Measurements from ENCODE around the gene DCC. TPM values are rescaled to one million over a fixed set of nuclear protein-coding genes. Genes with fewer than 3 reads are reported as not detected.

Gene DCC
- total and polyA plus RNA-seq, 7 experiments from 2014 or later: not detected

DNA sequence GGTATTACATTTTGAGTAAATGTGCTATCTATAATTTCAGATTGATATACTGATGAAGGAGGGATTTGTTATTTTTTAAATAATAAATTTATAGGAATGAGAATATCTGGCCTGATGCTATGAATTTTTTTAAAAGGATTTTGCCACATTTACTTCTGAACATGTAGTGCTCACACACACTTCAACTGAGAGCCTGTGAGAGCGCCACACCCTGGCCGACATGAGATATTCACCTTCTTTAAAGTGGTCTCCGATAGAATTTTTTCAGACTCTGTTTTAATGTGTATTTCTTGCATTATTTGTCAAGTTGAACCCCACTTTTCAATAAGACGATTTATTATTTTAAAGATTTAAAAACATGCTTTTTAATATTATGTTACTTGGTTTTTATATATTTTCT, 813.3 kb downstream of the DCC start:
- H3K27me3 Mint-ChIP-seq: no peaks in the 10 kb centered on the region
- no peak overlapping the region for H3K4me3 Mint-ChIP-seq
- no peak overlapping the region for H3K27ac Mint-ChIP-seq
- ChIA-PET CTCF (no interaction called here), POLR2A (no interaction called here)
- peaks cover 0 to 7% (median 3%) of the 10 kb centered on the region in 11 donors for H3K9me3 Mint-ChIP-seq
- Histone ChIP-seq H3K4me1 (ENCODE audit: control insufficient read depth in 2 of 2, insufficient read depth in 2 of 2, low read length in 2 of 2) (no peaks in the 10 kb centered on the region), H3K36me3 (ENCODE audit: control insufficient read depth in 2 of 3, insufficient read depth in 3 of 3, low read length in 3 of 3) (no peaks in the 10 kb centered on the region), H3K9me3 (ENCODE audit: control insufficient read depth in 2 of 3, low read length in 3 of 3) (no peaks in the 10 kb centered on the region), H3K27ac (ENCODE audit: low read depth, low read length) (no peak overlapping the region), H3K27me3 (ENCODE audit: control insufficient read depth in 2 of 2, insufficient read depth in 2 of 2, low read length in 2 of 2) (no peaks in the 10 kb centered on the region), H3K4me3 (ENCODE audit: low read length) (no peak overlapping the region)
- intact Hi-C loops (cut with micrococcal nuclease): no loop called here
- ATAC-seq (no peak), DNase-seq (no peak)
- no peaks in the 10 kb centered on the region for H3K36me3 Mint-ChIP-seq
- no peaks in the 10 kb centered on the region for H3K4me1 Mint-ChIP-seq

DNA sequence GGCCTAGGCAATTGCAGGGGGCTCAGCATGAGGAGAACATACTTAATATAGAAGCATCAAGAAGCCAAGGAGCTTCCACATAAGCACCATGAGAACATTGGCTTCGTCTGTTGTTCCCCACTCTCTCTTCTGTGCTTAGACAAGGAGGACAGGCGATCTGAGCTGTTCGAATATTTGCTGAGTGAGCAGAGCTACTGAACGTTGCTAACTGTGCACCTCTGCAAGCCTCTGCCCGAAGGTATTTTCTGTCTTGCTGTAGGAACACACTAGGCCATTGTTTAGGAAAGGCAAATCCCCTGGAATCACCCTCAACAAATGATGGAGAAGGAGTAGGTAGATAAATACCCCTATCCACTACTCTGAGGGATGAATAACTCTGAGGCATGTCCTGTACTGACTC, 813.8 kb downstream of the DCC start:
- no peak for ATAC-seq
- CTCF ChIA-PET: no interaction called here

GRCh38 chr18:53165770-53166169, 825.8 kb downstream of the DCC start:
- ChIA-PET POLR2A (no interaction called here), CTCF (no interaction called here)
- H3K9me3 ChIP-seq (ENCODE audit: control insufficient read depth in 2 of 3, low read length in 3 of 3): no peaks in the 10 kb centered on the region
- H3K4me1 ChIP-seq (ENCODE audit: control insufficient read depth in 2 of 2, insufficient read depth in 2 of 2, low read length in 2 of 2): no peaks in the 10 kb centered on the region
- H3K4me3 ChIP-seq (ENCODE audit: low read length): no peak overlapping the region
- no peak for DNase-seq
- H3K36me3 Mint-ChIP-seq: peaks cover 0 to 4% (median 0%) of the 10 kb centered on the region in 5 donors
- no peaks in the 10 kb centered on the region for H3K27me3 ChIP-seq (ENCODE audit: control insufficient read depth in 2 of 2, insufficient read depth in 2 of 2, low read length in 2 of 2)
- no peaks in the 10 kb centered on the region for H3K36me3 ChIP-seq (ENCODE audit: control insufficient read depth in 2 of 3, insufficient read depth in 3 of 3, low read length in 3 of 3)
- H3K27me3 Mint-ChIP-seq: no peaks in the 10 kb centered on the region
- no peak overlapping the region for H3K4me3 Mint-ChIP-seq
- no peak for ATAC-seq
- intact Hi-C loops (cut with micrococcal nuclease): no loop called here
- no peaks in the 10 kb centered on the region for H3K4me1 Mint-ChIP-seq
- peaks cover 0 to 16% (median 4%) of the 10 kb centered on the region in 11 donors for H3K9me3 Mint-ChIP-seq
- no peak overlapping the region for H3K27ac Mint-ChIP-seq
- H3K27ac ChIP-seq (ENCODE audit: low read depth, low read length): no peak overlapping the region

More for the DNA sequence above, 813.8 kb downstream of the DCC start:
- Mint-ChIP-seq H3K27ac (no peak overlapping the region), H3K36me3 (no peaks in the 10 kb centered on the region), H3K4me3 (no peak overlapping the region), H3K4me1 (no peaks in the 10 kb centered on the region), H3K27me3 (no peaks in the 10 kb centered on the region), H3K9me3 (peaks cover 0 to 5% (median 0%) of the 10 kb centered on the region in 11 donors)
- no peak for DNase-seq
- no peak overlapping the region for H3K4me3 ChIP-seq (ENCODE audit: low read length)
- H3K4me1 ChIP-seq (ENCODE audit: control insufficient read depth in 2 of 2, insufficient read depth in 2 of 2, low read length in 2 of 2): no peaks in the 10 kb centered on the region
- intact Hi-C loops (cut with micrococcal nuclease): no loop called here
- H3K36me3 ChIP-seq (ENCODE audit: control insufficient read depth in 2 of 3, insufficient read depth in 3 of 3, low read length in 3 of 3): no peaks in the 10 kb centered on the region
- H3K9me3 ChIP-seq (ENCODE audit: control insufficient read depth in 2 of 3, low read length in 3 of 3): no peaks in the 10 kb centered on the region
- POLR2A ChIA-PET: no interaction called here
- no peaks in the 10 kb centered on the region for H3K27me3 ChIP-seq (ENCODE audit: control insufficient read depth in 2 of 2, insufficient read depth in 2 of 2, low read length in 2 of 2)
- H3K27ac ChIP-seq (ENCODE audit: low read depth, low read length): no peak overlapping the region

- H3K36me3 Mint-ChIP-seq: no peaks in the 10 kb centered on the region
- H3K9me3 ChIP-seq (ENCODE audit: control insufficient read depth in 2 of 3, low read length in 3 of 3): no peaks in the 10 kb centered on the region
Observed at GRCh38 chr18:53169346-53169745, 829.3 kb downstream of the DCC start.

GRCh38 chr18:53191634-53192033, 851.6 kb downstream of the DCC start:
- no peak for DNase-seq
- no peak overlapping the region for H3K4me3 ChIP-seq (ENCODE audit: low read length)
- Mint-ChIP-seq H3K9me3 (peaks cover 0 to 11% (median 1%) of the 10 kb centered on the region in 11 donors), H3K4me3 (no peak overlapping the region), H3K27me3 (no peaks in the 10 kb centered on the region), H3K4me1 (no peaks in the 10 kb centered on the region), H3K36me3 (no peaks in the 10 kb centered on the region), H3K27ac (no peak overlapping the region)
- no peak overlapping the region for H3K27ac ChIP-seq (ENCODE audit: low read depth, low read length)
- H3K9me3 ChIP-seq (ENCODE audit: control insufficient read depth in 2 of 3, low read length in 3 of 3): no peaks in the 10 kb centered on the region
- no peaks in the 10 kb centered on the region for H3K36me3 ChIP-seq (ENCODE audit: control insufficient read depth in 2 of 3, insufficient read depth in 3 of 3, low read length in 3 of 3)
- intact Hi-C loops (cut with micrococcal nuclease): no loop called here
- ChIA-PET CTCF (no interaction called here), POLR2A (no interaction called here)
- H3K27me3 ChIP-seq (ENCODE audit: control insufficient read depth in 2 of 2, insufficient read depth in 2 of 2, low read length in 2 of 2): no peaks in the 10 kb centered on the region
- ATAC-seq: no peak
- H3K4me1 ChIP-seq (ENCODE audit: control insufficient read depth in 2 of 2, insufficient read depth in 2 of 2, low read length in 2 of 2): no peaks in the 10 kb centered on the region

More at GRCh38 chr18:53169346-53169745, 829.3 kb downstream of the DCC start:
- H3K27ac Mint-ChIP-seq: no peak overlapping the region
- intact Hi-C loops (cut with micrococcal nuclease): no loop called here
- no peak overlapping the region for H3K4me3 Mint-ChIP-seq
- ATAC-seq: no peak
- no peaks in the 10 kb centered on the region for H3K4me1 Mint-ChIP-seq
- no peak for DNase-seq
- ChIA-PET CTCF (no interaction called here), POLR2A (no interaction called here)
- Histone ChIP-seq H3K27ac (ENCODE audit: low read depth, low read length) (no peak overlapping the region), H3K27me3 (ENCODE audit: control insufficient read depth in 2 of 2, insufficient read depth in 2 of 2, low read length in 2 of 2) (no peaks in the 10 kb centered on the region), H3K4me3 (ENCODE audit: low read length) (no peak overlapping the region), H3K4me1 (ENCODE audit: control insufficient read depth in 2 of 2, insufficient read depth in 2 of 2, low read length in 2 of 2) (no peaks in the 10 kb centered on the region), H3K36me3 (ENCODE audit: control insufficient read depth in 2 of 3, insufficient read depth in 3 of 3, low read length in 3 of 3) (no peaks in the 10 kb centered on the region)
- H3K9me3 Mint-ChIP-seq: peaks cover 0 to 8% (median 4%) of the 10 kb centered on the region in 11 donors
- no peaks in the 10 kb centered on the region for H3K27me3 Mint-ChIP-seq

- no peaks in the 10 kb centered on the region for H3K36me3 ChIP-seq (ENCODE audit: control insufficient read depth in 2 of 3, insufficient read depth in 3 of 3, low read length in 3 of 3)
- no peak overlapping the region for H3K4me3 ChIP-seq (ENCODE audit: low read length)
- ChIA-PET POLR2A (no interaction called here), CTCF (no interaction called here)
- Mint-ChIP-seq H3K4me3 (no peak overlapping the region), H3K27me3 (no peaks in the 10 kb centered on the region), H3K27ac (no peak overlapping the region), H3K9me3 (peaks cover 0 to 10% (median 0%) of the 10 kb centered on the region in 11 donors), H3K36me3 (no peaks in the 10 kb centered on the region), H3K4me1 (no peaks in the 10 kb centered on the region)
- no peak for ATAC-seq
- no peaks in the 10 kb centered on the region for H3K4me1 ChIP-seq (ENCODE audit: control insufficient read depth in 2 of 2, insufficient read depth in 2 of 2, low read length in 2 of 2)
- H3K27ac ChIP-seq (ENCODE audit: low read depth, low read length): no peak overlapping the region
- H3K9me3 ChIP-seq (ENCODE audit: control insufficient read depth in 2 of 3, low read length in 3 of 3): no peaks in the 10 kb centered on the region
- intact Hi-C loops (cut with micrococcal nuclease): no loop called here
- DNase-seq: no peak
- H3K27me3 ChIP-seq (ENCODE audit: control insufficient read depth in 2 of 2, insufficient read depth in 2 of 2, low read length in 2 of 2): no peaks in the 10 kb centered on the region
Observed at GRCh38 chr18:53193870-53194269, 853.9 kb downstream of the DCC start.

GRCh38 chr18:53219853-53220252, 879.9 kb downstream of the DCC start:
- H3K27ac ChIP-seq (ENCODE audit: low read depth, low read length): no peak overlapping the region
- Mint-ChIP-seq H3K4me1 (no peaks in the 10 kb centered on the region), H3K9me3 (peaks cover 0 to 7% (median 0%) of the 10 kb centered on the region in 11 donors), H3K27ac (no peak overlapping the region), H3K4me3 (no peak overlapping the region), H3K27me3 (no peaks in the 10 kb centered on the region), H3K36me3 (no peaks in the 10 kb centered on the region)
- DNase-seq (no peak), ATAC-seq (no peak)
- H3K27me3 ChIP-seq (ENCODE audit: control insufficient read depth in 2 of 2, insufficient read depth in 2 of 2, low read length in 2 of 2): no peaks in the 10 kb centered on the region
- ChIA-PET CTCF (no interaction called here), POLR2A (no interaction called here)
- no peaks in the 10 kb centered on the region for H3K36me3 ChIP-seq (ENCODE audit: control insufficient read depth in 2 of 3, insufficient read depth in 3 of 3, low read length in 3 of 3)
- H3K4me1 ChIP-seq (ENCODE audit: control insufficient read depth in 2 of 2, insufficient read depth in 2 of 2, low read length in 2 of 2): no peaks in the 10 kb centered on the region
- intact Hi-C loops (cut with micrococcal nuclease): no loop called here
- no peaks in the 10 kb centered on the region for H3K9me3 ChIP-seq (ENCODE audit: control insufficient read depth in 2 of 3, low read length in 3 of 3)
- H3K4me3 ChIP-seq (ENCODE audit: low read length): no peak overlapping the region

Data from naive thymus-derived CD4-positive, alpha-beta T cell (primary cell).